ENCODE results near the gene ERVK3-1.

DNA sequence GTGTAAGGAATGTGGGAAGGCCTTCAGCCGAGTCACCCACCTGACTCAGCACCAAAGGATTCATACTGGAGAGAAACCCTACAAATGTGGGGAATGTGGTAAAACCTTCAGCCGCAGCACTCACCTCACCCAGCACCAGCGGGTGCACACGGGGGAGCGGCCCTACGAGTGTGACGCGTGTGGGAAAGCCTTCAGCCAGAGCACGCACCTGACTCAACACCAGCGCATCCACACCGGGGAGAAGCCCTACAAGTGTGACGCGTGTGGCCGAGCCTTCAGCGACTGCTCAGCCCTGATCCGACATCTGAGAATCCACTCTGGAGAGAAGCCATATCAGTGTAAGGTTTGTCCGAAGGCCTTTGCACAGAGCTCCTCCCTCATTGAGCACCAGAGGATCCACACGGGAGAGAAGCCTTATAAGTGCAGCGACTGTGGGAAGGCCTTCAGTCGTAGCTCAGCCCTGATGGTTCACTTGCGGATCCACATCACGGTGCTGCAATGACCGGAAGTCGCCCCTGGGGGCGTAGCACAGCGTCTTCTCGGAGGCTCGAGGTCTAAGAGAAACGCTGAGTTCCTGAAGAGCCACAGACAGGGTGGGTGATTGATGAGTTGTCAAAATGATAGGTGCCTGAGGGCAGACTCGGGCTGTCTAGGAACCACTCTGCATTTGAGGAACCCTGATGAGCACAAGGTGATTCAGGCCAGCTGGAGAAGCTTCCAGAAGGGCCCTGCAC, 33.8 kb downstream of the ERVK3-1 start:
- TF ChIP-seq, protein P1, sequence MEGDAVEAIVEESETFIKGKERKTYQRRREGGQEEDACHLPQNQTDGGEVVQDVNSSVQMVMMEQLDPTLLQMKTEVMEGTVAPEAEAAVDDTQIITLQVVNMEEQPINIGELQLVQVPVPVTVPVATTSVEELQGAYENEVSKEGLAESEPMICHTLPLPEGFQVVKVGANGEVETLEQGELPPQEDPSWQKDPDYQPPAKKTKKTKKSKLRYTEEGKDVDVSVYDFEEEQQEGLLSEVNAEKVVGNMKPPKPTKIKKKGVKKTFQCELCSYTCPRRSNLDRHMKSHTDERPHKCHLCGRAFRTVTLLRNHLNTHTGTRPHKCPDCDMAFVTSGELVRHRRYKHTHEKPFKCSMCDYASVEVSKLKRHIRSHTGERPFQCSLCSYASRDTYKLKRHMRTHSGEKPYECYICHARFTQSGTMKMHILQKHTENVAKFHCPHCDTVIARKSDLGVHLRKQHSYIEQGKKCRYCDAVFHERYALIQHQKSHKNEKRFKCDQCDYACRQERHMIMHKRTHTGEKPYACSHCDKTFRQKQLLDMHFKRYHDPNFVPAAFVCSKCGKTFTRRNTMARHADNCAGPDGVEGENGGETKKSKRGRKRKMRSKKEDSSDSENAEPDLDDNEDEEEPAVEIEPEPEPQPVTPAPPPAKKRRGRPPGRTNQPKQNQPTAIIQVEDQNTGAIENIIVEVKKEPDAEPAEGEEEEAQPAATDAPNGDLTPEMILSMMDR (IDR thresholded peaks at IDR 0.05), result no peak
- TF ChIP-seq POLR2A (IDR thresholded peaks at IDR 0.05), result no peak
